Measurements from ENCODE around the gene OTUD3. TPM values are rescaled to one million over a fixed set of nuclear protein-coding genes. Genes with fewer than 3 reads are reported as not detected.

OTUD3 gene
- polyA plus RNA-seq, 1 donor (not counting 4 experiments of a cell fraction or from before 2014, with no cell fraction given), result 7.0 TPM

DNA sequence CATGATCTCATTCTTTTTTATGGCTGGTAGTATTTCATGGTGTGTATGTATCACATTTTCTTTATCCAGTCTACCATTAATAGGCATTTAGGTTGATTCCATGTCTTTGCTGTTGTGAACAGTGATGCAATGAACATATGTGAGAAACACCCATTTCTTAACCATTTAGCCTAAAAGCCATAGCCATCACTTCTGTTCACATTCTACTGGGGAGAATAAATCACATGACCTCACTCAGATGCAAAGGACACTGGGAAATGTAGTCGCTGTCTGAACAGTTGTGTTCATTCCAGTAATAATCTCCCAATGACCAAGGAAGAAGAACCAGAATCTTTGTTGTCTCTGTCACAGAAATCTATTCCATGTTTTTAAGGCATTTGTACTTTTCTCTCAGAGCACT, 56.3 kb downstream of the OTUD3 start:
- no peak overlapping the region for H3K27ac ChIP-seq (ENCODE audit: control insufficient read depth, insufficient read depth, low read length)
- TF ChIP-seq, protein P1, sequence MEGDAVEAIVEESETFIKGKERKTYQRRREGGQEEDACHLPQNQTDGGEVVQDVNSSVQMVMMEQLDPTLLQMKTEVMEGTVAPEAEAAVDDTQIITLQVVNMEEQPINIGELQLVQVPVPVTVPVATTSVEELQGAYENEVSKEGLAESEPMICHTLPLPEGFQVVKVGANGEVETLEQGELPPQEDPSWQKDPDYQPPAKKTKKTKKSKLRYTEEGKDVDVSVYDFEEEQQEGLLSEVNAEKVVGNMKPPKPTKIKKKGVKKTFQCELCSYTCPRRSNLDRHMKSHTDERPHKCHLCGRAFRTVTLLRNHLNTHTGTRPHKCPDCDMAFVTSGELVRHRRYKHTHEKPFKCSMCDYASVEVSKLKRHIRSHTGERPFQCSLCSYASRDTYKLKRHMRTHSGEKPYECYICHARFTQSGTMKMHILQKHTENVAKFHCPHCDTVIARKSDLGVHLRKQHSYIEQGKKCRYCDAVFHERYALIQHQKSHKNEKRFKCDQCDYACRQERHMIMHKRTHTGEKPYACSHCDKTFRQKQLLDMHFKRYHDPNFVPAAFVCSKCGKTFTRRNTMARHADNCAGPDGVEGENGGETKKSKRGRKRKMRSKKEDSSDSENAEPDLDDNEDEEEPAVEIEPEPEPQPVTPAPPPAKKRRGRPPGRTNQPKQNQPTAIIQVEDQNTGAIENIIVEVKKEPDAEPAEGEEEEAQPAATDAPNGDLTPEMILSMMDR (optimal IDR thresholded peaks at IDR 0.05 in 1 of 3, IDR thresholded peaks at IDR 0.05 in 1 of 3, conservative IDR thresholded peaks at IDR 0.05 in 1 of 3; ENCODE audit: extremely low read depth in 1 of 3, insufficient read depth in 2 of 3, low read length in 3 of 3), result no peak
- TF ChIP-seq EZH2 (IDR thresholded peaks at IDR 0.05; ENCODE audit: low read length), result no peak
- H3K36me3 ChIP-seq (ENCODE audit: control insufficient read depth in 2 of 2, extremely low read depth in 1 of 2, insufficient read depth in 2 of 2, low read length in 2 of 2), result no peaks in the 10 kb centered on the region
- H3K4me1 ChIP-seq (ENCODE audit: control insufficient read depth, extremely low read depth, insufficient read depth, low read length), result no peaks in the 10 kb centered on the region
- H3K9ac ChIP-seq (ENCODE audit: control insufficient read depth, extremely low read depth, insufficient read depth, low read length), result no peak overlapping the region
- dilution Hi-C loops (cut with MboI; ENCODE audit: extremely low pct_ligation_motif_present, low sequenced_read_pairs), result no loop called here
- H4K20me1 ChIP-seq (ENCODE audit: control insufficient read depth, extremely low read depth, insufficient read depth, low read length), result no peaks in the 10 kb centered on the region
- H3K9me1 ChIP-seq (ENCODE audit: control insufficient read depth, extremely low read depth, insufficient read depth, low read length), result no peaks in the 10 kb centered on the region
- H2AFZ ChIP-seq (ENCODE audit: control insufficient read depth, low read length), result no peak overlapping the region
- H3K79me2 ChIP-seq (ENCODE audit: control insufficient read depth, insufficient read depth, low read length), result no peaks in the 10 kb centered on the region
- no peaks in the 10 kb centered on the region for H3K27me3 ChIP-seq (ENCODE audit: control insufficient read depth, extremely low read depth, insufficient read depth, low read length)
- H3K9me3 ChIP-seq (ENCODE audit: control insufficient read depth, low read depth, low read length), result no peaks in the 10 kb centered on the region
- no peak overlapping the region for H3K4me3 ChIP-seq (ENCODE audit: control insufficient read depth in 2 of 3, extremely low read depth in 1 of 3, insufficient read depth in 2 of 3, low read depth in 1 of 3, low read length in 3 of 3)
- DNase-seq (ENCODE audit: low read depth, low spot score), result no peak
- no peak for FAIRE-seq
- H3K4me2 ChIP-seq (ENCODE audit: control insufficient read depth, extremely low read depth, insufficient read depth, low read depth, low read length), result no peak overlapping the region

DNA sequence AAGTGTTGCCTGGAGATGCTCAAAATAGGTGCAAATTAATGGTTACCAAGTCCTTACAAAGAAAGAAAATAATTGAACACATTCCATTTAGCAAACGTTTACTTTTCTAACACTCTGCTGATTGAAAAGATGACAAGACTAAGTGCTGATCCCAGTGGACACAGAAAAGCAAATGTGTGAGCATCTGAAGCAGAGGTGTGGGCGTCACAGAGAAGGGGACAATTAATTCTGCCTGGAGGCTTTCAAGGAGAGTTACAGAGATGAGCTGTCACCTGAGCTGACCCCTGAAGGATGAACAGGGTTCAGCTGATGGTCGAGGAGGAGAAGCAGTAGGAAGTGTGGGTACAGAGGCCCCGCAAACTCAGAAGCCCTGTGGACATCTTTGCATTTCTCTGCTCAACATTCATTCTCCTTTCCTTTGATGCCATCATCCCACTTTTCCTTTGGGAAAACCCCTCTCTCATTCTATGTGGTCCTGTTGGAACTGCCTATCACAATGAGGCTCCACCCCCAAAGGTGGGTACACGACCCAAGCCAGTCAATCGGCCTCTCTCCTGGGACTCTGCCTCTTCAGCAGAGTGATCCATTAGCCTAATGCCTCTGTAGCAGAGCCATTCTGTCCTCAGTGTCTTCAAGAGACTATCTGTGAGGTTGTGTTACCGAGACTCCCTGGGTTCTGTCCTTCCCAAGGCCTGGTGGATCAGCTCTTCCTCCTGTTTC, 58.5 kb downstream of the OTUD3 start:
- dilution Hi-C loops (cut with MboI; ENCODE audit: extremely low pct_ligation_motif_present, low sequenced_read_pairs), result no loop called here
- Histone ChIP-seq H3K36me3 (ENCODE audit: control insufficient read depth in 2 of 2, extremely low read depth in 1 of 2, insufficient read depth in 2 of 2, low read length in 2 of 2) (no peaks in the 10 kb centered on the region), H2AFZ (ENCODE audit: control insufficient read depth, low read length) (no peak overlapping the region), H3K4me3 (ENCODE audit: control insufficient read depth in 2 of 3, extremely low read depth in 1 of 3, insufficient read depth in 2 of 3, low read depth in 1 of 3, low read length in 3 of 3) (no peak overlapping the region), H3K79me2 (ENCODE audit: control insufficient read depth, insufficient read depth, low read length) (no peaks in the 10 kb centered on the region), H3K4me1 (ENCODE audit: control insufficient read depth, extremely low read depth, insufficient read depth, low read length) (no peaks in the 10 kb centered on the region), H3K4me2 (ENCODE audit: control insufficient read depth, extremely low read depth, insufficient read depth, low read depth, low read length) (no peak overlapping the region), H4K20me1 (ENCODE audit: control insufficient read depth, extremely low read depth, insufficient read depth, low read length) (no peaks in the 10 kb centered on the region), H3K27ac (ENCODE audit: control insufficient read depth, insufficient read depth, low read length) (no peak overlapping the region), H3K9ac (ENCODE audit: control insufficient read depth, extremely low read depth, insufficient read depth, low read length) (no peak overlapping the region), H3K9me1 (ENCODE audit: control insufficient read depth, extremely low read depth, insufficient read depth, low read length) (no peaks in the 10 kb centered on the region), H3K27me3 (ENCODE audit: control insufficient read depth, extremely low read depth, insufficient read depth, low read length) (no peaks in the 10 kb centered on the region), H3K9me3 (ENCODE audit: control insufficient read depth, low read depth, low read length) (no peaks in the 10 kb centered on the region)
- TF ChIP-seq, protein P1 (optimal IDR thresholded peaks at IDR 0.05 in 1 of 3, IDR thresholded peaks at IDR 0.05 in 1 of 3, conservative IDR thresholded peaks at IDR 0.05 in 1 of 3; ENCODE audit: extremely low read depth in 1 of 3, insufficient read depth in 2 of 3, low read length in 3 of 3), result no peak
- TF ChIP-seq EZH2 (IDR thresholded peaks at IDR 0.05; ENCODE audit: low read length), result no peak
- DNase-seq (ENCODE audit: low read depth, low spot score) (no peak), FAIRE-seq (no peak)

Measured in keratinocyte (primary cell).